Tibial nerve (tissue), 4 donors: Measurements from ENCODE around the gene UBAP1L. TPM values are rescaled to one million over a fixed set of nuclear protein-coding genes. Genes with fewer than 3 reads are reported as not detected.
"Not testable (repeated sequence)": the region's sequence is repeated elsewhere in the genome, so short reads cannot be mapped to it uniquely, and the experiment has no call there.

Source experiments
- DNase-seq, 2 donors: peaks; one replicate each; pipeline ENCODE4 v3.0.0-alpha.2; 2019; ENCODE audit warnings: low spot score in 2 of 2
- H3K27ac ChIP-seq, 4 donors: fragments of 200-600 bp; sonication (generic) in 3 of 4; one replicate each; pipeline ENCODE4 v1.5.1; 2017 to 2019; ENCODE audit warnings: mild to moderate bottlenecking in 1 of 4
- H3K27me3 ChIP-seq, 2 donors: fragments of 200-600 bp; sonication (generic) in 1 of 2; one replicate each; pipeline versions ENCODE4 v1.5.1 to v1.6.0; 2017 to 2019
- H3K36me3 ChIP-seq, 3 donors: fragments of 200-600 bp; sonication (generic); one replicate each; pipeline ENCODE4 v1.5.1; 2018 to 2019
- H3K4me1 ChIP-seq, 4 donors: fragments of 200-600 bp; sonication (generic) in 3 of 4; one replicate each; pipeline ENCODE4 v1.5.1; 2017 to 2019
- H3K4me3 ChIP-seq, 4 donors: fragments of 200-600 bp; sonication (generic) in 3 of 4; one replicate each; pipeline ENCODE4 v1.5.1; 2017 to 2019; ENCODE audit warnings: mild to moderate bottlenecking in 1 of 4, moderate library complexity in 1 of 4
- H3K9me3 ChIP-seq, 4 donors: fragments of 200-600 bp; sonication (generic) in 3 of 4; one replicate each; pipeline ENCODE4 v1.5.1; 2017 to 2019
- CTCF ChIP-seq, 5 experiments: fragments of 200-600 bp in 3 of 5; fragments of 450-650 bp in 2 of 5; sonication (generic) in 3 of 5; IDR thresholded peaks; one replicate each; pipeline ENCODE4 v1.5.1; 2016 to 2019; ENCODE audit warnings: antibody characterized with exemption in 5 of 5, mild to moderate bottlenecking in 3 of 5, moderate library complexity in 2 of 5
- EP300 ChIP-seq, 2 donors: sonication (generic); formaldehyde crosslinking; IDR thresholded peaks; one replicate each; pipeline ENCODE4 v1.6.1; 2017; ENCODE audit warnings: antibody characterized with exemption in 2 of 2, mild to moderate bottlenecking in 1 of 2
- POLR2A ChIP-seq, 2 donors: fragments of 450-650 bp; IDR thresholded peaks; one replicate each; pipeline ENCODE4 v1.6.1; 2017; ENCODE audit warnings: antibody characterized with exemption in 2 of 2, mild to moderate bottlenecking in 2 of 2, moderate library complexity in 2 of 2
- WGBS, 2 donors: methylation state at CpG; one replicate each; pipeline ENCODE4 v1.1.5; 2018; 5-methylcytosine and 5-hydroxymethylcytosine counted together
- total RNA-seq, 4 donors: library from RNA; depleted of rRNA; stranded (reverse); fragments of >200 nt; gene quantifications; one replicate each; pipeline ENCODE4 v1.1.0, GENCODE V29; 2016

UBAP1L gene
- total RNA-seq, 4 donors from 2014 or later, result 8.4 to 16.7 (median 14.0) TPM

GRCh38 chr15:65147902-65148301 is 32.9 kb upstream of the UBAP1L start:
- Histone ChIP-seq H3K4me1 (no peaks in the 10 kb centered on the region), H3K4me3 (no peak overlapping the region), H3K27ac (no peak overlapping the region), H3K27me3 (no peaks in the 10 kb centered on the region), H3K36me3 (peaks cover 0 to 85% (median 5%) of the 10 kb centered on the region in 3 donors), H3K9me3 (no peaks in the 10 kb centered on the region)
- TF ChIP-seq EP300 (IDR thresholded peaks at IDR 0.05), result no peak
- no peak for TF ChIP-seq POLR2A (IDR thresholded peaks at IDR 0.05)
- no peak for TF ChIP-seq CTCF (IDR thresholded peaks at IDR 0.05)
- 85 to 86% methylated on average over 3 of the region's 3 CpGs for WGBS, 2 donors
- DNase-seq, result no peak

- DNase-seq, result no peak
- Histone ChIP-seq H3K4me1 (no peaks in the 10 kb centered on the region), H3K27ac (no peak overlapping the region), H3K36me3 (peaks cover 0 to 70% (median 5%) of the 10 kb centered on the region in 3 donors), H3K9me3 (no peaks in the 10 kb centered on the region), H3K27me3 (no peaks in the 10 kb centered on the region), H3K4me3 (no peak overlapping the region)
- WGBS, 2 donors, result 72 to 75% methylated on average over 4 of the region's 4 CpGs
- TF ChIP-seq POLR2A (IDR thresholded peaks at IDR 0.05) (no peak), EP300 (IDR thresholded peaks at IDR 0.05) (no peak), CTCF (IDR thresholded peaks at IDR 0.05) (no peak)
These were observed 31.4 kb upstream of the UBAP1L start for GRCh38 chr15:65146438-65146837.

GRCh38 chr15:65138631-65139030 is 23.6 kb upstream of the UBAP1L start:
- DNase-seq, H3K4me1 ChIP-seq, H3K36me3 ChIP-seq, H3K9me3 ChIP-seq, H3K27me3 ChIP-seq, H3K27ac ChIP-seq, H3K4me3 ChIP-seq: not testable (repeated sequence)
- WGBS, 2 donors, result 88 to 98% methylated on average over 6 of the region's 6 CpGs

- not testable (repeated sequence) for DNase-seq, H3K9me3 ChIP-seq, H3K27me3 ChIP-seq, H3K27ac ChIP-seq, H3K4me1 ChIP-seq, H3K4me3 ChIP-seq, H3K36me3 ChIP-seq
- WGBS, 2 donors, result 97% methylated on average over 4 of the region's 4 CpGs
These were observed 22.9 kb upstream of the UBAP1L start for GRCh38 chr15:65137893-65138292.

GRCh38 chr15:65137089-65137488 is 22.1 kb upstream of the UBAP1L start:
- not testable (repeated sequence) for H3K4me3 ChIP-seq, H3K36me3 ChIP-seq, H3K27ac ChIP-seq, H3K9me3 ChIP-seq, H3K27me3 ChIP-seq, DNase-seq
- H3K4me1 ChIP-seq, result peaks cover 0 to 14% (median 6%) of the 10 kb centered on the region in 4 donors
- WGBS, 2 donors, result 90 to 95% methylated on average over 7 of the region's 7 CpGs

- Histone ChIP-seq H3K9me3 (no peaks in the 10 kb centered on the region), H3K4me1 (peaks cover 0 to 38% (median 14%) of the 10 kb centered on the region in 4 donors), H3K27ac (no peak overlapping the region), H3K36me3 (peaks cover 0 to 22% (median 0%) of the 10 kb centered on the region in 3 donors), H3K4me3 (no peak overlapping the region), H3K27me3 (no peaks in the 10 kb centered on the region)
- WGBS, 2 donors, result 89 to 94% methylated on average over 8 of the region's 8 CpGs
- DNase-seq, result no peak
- no peak for TF ChIP-seq POLR2A (IDR thresholded peaks at IDR 0.05)
- TF ChIP-seq EP300 (IDR thresholded peaks at IDR 0.05), result no peak
- TF ChIP-seq CTCF (IDR thresholded peaks at IDR 0.05), result no peak
These were observed 19.5 kb upstream of the UBAP1L start for GRCh38 chr15:65134538-65134937.

- no peaks in the 10 kb centered on the region for H3K27me3 ChIP-seq
- DNase-seq, result peak; percentile 64 to 78
- peak within 1 kb of the TSS; percentile 68 to 93 (median 88) for H3K27ac ChIP-seq
- peak in 1 of 2 donors; percentile 88 for TF ChIP-seq EP300 (IDR thresholded peaks at IDR 0.05)
- TF ChIP-seq POLR2A (IDR thresholded peaks at IDR 0.05), result peak; percentile 31 to 66
- no peak for TF ChIP-seq CTCF (IDR thresholded peaks at IDR 0.05)
- no peaks in the 10 kb centered on the region for H3K9me3 ChIP-seq
- H3K4me1 ChIP-seq, result peaks cover 0 to 40% (median 14%) of the 10 kb centered on the region in 4 donors
- 1% methylated on average over 27 to 45 of the region's 45 CpGs for WGBS, 2 donors
- H3K36me3 ChIP-seq, result peaks cover 0 to 31% (median 5%) of the 10 kb centered on the region in 3 donors
- peak within 1 kb of the TSS; percentile 71 to 99 (median 93) for H3K4me3 ChIP-seq
These were observed 18.7 kb upstream of the UBAP1L start, which contains the start of gene PDCD7 for GRCh38 chr15:65133548-65134200. PDCD7 (minus strand) TSS chr15:65133808; CDS start chr15:65133781, 27 bp downstream.
